VCaP (cell line): ENCODE data around the gene GNB1L.

ENCODE experiments used
- H3K27ac ChIP-seq: fragments of 450-650 bp; 2 replicates; pipeline ENCODE4 v1.5.1; 2017
- CTCF ChIP-seq: fragments of 450-650 bp; conservative IDR thresholded peaks from 2 replicates; pipeline ENCODE4 v1.5.1; 2017; ENCODE audit warnings: mild to moderate bottlenecking, moderate library complexity

The GNB1L gene

GRCh38 chr22:19877626-19878339 is 23.1 kb upstream of the GNB1L start:
- TF ChIP-seq CTCF = no peak
- peak overlapping the region; percentile 73 for H3K27ac ChIP-seq

- TF ChIP-seq CTCF = no peak
- H3K27ac ChIP-seq = no peak overlapping the region
Measured at GRCh38 chr22:19876941-19877625, 22.4 kb upstream of the GNB1L start.

- H3K27ac ChIP-seq = peak overlapping the region; percentile 42; the same call in 1 of the 2 replicates
- TF ChIP-seq CTCF = peak; percentile 57
Measured at GRCh38 chr22:19876314-19876940, 21.8 kb upstream of the GNB1L start.

DNA sequence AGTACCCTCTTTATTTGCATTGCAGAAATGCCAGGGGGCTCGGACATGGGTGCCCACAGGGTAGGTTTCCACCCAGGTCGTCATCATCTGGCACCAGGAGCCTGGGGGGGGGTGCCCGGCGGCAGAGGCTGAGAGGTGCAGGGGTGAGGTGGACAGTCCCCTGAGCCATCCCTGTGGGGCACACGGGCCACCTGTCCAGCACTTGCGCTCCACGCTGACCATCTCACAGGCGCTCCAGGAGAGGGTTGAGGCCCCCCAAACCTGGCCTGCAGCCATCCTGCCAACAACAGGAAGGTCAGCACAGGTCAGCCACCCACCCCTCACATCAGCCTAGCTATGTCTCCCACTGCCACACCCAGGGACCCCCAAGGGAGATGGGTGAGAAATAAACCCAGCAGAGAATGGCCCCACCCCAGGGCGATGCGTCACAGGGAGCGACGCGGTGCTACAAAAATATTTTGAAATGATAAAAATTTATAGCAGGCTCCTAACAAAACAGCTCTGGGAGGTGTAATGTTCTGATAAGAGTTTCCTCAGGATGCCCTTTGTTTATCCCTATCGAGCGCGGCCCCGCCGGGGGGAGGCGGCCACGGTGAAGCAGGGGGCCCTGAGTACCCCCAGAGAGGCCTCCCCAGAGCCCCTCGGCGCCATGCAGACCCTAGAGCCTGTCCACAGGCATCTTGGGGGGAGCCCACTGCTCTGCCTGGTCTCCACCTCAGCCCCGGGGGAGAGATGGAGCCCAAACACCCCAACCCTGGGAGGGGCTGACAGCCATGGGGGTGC is 21.0 kb upstream of the GNB1L start:
- peak overlapping the region; percentile 42; the same call in 1 of the 2 replicates for H3K27ac ChIP-seq
- no peak for TF ChIP-seq CTCF

DNA sequence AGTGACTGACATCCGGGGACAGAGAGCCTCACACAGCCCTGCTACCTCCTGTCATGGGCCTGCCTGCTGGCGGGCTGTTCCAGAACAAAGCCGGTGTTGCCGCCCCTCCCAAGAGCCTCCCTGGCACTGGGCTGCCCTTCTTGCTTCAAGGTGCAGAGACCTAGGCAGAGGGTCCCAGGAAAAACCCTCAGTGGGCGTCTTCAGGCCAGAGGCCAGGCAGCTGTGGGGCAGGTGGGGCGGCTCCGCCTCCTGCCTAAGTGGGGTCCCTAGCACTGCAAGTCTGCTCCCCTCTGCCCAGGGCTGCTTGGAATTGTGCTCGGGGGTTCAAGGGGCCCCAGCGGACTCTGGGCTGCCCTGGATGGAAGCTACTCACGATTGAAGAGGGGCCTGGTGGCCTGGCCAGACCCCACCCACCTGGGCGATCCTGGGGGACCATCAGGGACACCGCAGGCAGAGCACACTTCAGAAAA is 20.4 kb upstream of the GNB1L start:
- no peak for TF ChIP-seq CTCF
- H3K27ac ChIP-seq = peak overlapping the region; percentile 42; the same call in 1 of the 2 replicates

DNA sequence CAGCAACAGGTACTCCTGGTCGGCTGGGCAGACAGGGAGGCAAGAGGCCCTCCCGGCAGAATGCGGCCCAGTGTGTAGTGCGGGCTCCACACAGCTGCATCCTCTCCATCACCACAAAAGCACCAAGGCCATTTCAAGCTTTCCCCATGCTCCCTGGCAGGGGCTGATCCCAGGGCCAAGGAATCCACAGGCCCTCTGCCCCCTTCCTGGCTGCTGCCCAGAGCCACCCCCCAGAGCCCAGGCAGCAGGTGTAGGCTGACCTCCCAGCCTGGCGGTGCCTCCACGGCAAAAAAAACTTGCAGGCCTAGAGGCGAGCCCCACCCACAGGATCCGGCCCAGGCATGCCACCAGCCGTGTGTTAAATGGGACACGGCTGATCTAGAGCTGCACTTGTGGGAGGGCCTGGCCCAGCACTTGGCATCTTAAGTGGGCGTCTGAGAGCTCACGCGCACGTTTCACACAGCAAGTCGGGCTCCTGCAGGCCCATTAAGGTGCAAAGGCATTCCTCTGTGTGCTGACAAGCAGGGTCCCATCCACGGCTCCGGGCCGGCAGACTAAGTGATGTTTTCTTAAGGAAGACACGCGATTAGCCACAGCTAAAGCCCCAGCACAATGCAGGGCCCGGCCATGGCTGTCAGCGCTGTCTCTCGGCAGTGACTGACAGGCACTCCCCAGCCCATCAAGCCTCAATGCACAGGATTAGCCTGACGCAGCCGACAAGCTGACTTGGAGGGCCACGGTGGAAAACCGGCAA is 19.8 kb upstream of the GNB1L start:
- peak overlapping the region; percentile 54; the same call in 1 of the 2 replicates for H3K27ac ChIP-seq
- TF ChIP-seq CTCF = no peak
